B cell (primary cell): Measurements from ENCODE around the gene SRXN1. TPM values are rescaled to one million over a fixed set of nuclear protein-coding genes. Genes with fewer than 3 reads are reported as not detected.

Source experiments
- ATAC-seq: fragments of 200-7000 bp; cut with Tn5 transposase; one replicate; pipeline ENCODE4 v1.10.0; 2021; ENCODE audit warnings: low read depth, mild to moderate bottlenecking, moderate number of reproducible peaks, moderate library complexity
- CTCF ChIA-PET: fragments of 350-600 bp; sonication (Branson Sonifier 250); formaldehyde crosslinking; loops from one replicate; lab custom pipeline; 2021; ENCODE audit warnings: antibody characterized with exemption, inconsistent platforms; lab: Charles Lee
- POLR2A ChIA-PET: fragments of 350-600 bp; sonication (Branson Sonifier 250); formaldehyde crosslinking; loops from one replicate; lab custom pipeline; 2021; ENCODE audit warnings: antibody characterized with exemption; lab: Charles Lee
- DNase-seq: peaks from one replicate; pipeline ENCODE4 v3.0.0; 2013
- H2AFZ ChIP-seq: 2 replicates; pipeline ENCODE4 v1.6.1; 2012; ENCODE audit warnings: mild to moderate bottlenecking, low read depth, low read length; ENCODE audit not compliant: insufficient read depth, poor library complexity, severe bottlenecking
- H3K27ac ChIP-seq, 2 donors: 1 replicate in 1 of 2; 2 replicates in 1 of 2; pipeline ENCODE4 v1.5.1; 2012 to 2013; ENCODE audit warnings: low read length in 2 of 2, mild to moderate bottlenecking in 2 of 2, moderate library complexity in 1 of 2
- H3K27me3 ChIP-seq, 4 experiments: fragments of 200-600 bp in 1 of 4; sonication (generic) in 1 of 4; replicated peaks in 1 of 4; 1 replicate in 2 of 4; 2 replicates in 2 of 4; pipeline versions ENCODE4 v1.6.1 to v1.7.0; 2013 to 2016; ENCODE audit warnings: low read length in 3 of 4, mild to moderate bottlenecking in 2 of 4, mixed read lengths in 1 of 4, moderate library complexity in 1 of 4; ENCODE audit not compliant: insufficient read depth in 4 of 4, control insufficient read depth in 3 of 4; ENCODE audit errors: control extremely low read depth in 1 of 4
- H3K36me3 ChIP-seq, 2 experiments: replicated peaks in 1 of 2; 1 replicate in 1 of 2; 2 replicates in 1 of 2; pipeline versions ENCODE4 v1.6.1 to v1.7.1; 2013; ENCODE audit warnings: low read length in 1 of 2; ENCODE audit not compliant: insufficient read depth in 2 of 2, control insufficient read depth in 1 of 2; ENCODE audit errors: control extremely low read depth in 1 of 2, extremely low read depth in 1 of 2
- H3K4me1 ChIP-seq, 2 donors: fragments of 200-600 bp in 1 of 2; sonication (generic) in 1 of 2; 1 replicate in 1 of 2; 2 replicates in 1 of 2; pipeline versions ENCODE4 v1.5.1 to v1.6.1; 2013 to 2017; ENCODE audit warnings: low read length in 2 of 2; ENCODE audit not compliant: control insufficient read depth in 2 of 2, insufficient read depth in 2 of 2
- H3K4me2 ChIP-seq: replicated peaks from 2 replicates; pipeline ENCODE3; 2012; ENCODE audit warnings: mild to moderate bottlenecking, low read depth, low read length; ENCODE audit not compliant: poor library complexity, severe bottlenecking
- H3K4me3 ChIP-seq, 5 experiments: fragments of 200-600 bp in 1 of 5; sonication (generic) in 1 of 5; 1 replicate in 3 of 5; 2 replicates in 2 of 5; pipeline versions ENCODE4 v1.5.1 to v1.7.0; 2011 to 2016; ENCODE audit warnings: low read length in 4 of 5, mild to moderate bottlenecking in 4 of 5, low read depth in 2 of 5, control low read depth in 1 of 5, moderate library complexity in 1 of 5; ENCODE audit not compliant: insufficient read depth in 1 of 5; ENCODE audit errors: control extremely low read depth in 1 of 5, extremely low read depth in 1 of 5
- H3K79me2 ChIP-seq: fragments of 200-600 bp; sonication (generic); one replicate; pipeline ENCODE4 v1.6.0; 2016; ENCODE audit warnings: low read length; ENCODE audit not compliant: control insufficient read depth, insufficient read depth
- H3K9ac ChIP-seq: fragments of 200-600 bp; sonication (generic); 2 replicates; pipeline ENCODE4 v1.6.1; 2017; ENCODE audit warnings: mild to moderate bottlenecking, low read length, moderate library complexity
- H3K9me3 ChIP-seq, 3 donors: one replicate each; pipeline versions ENCODE4 v1.6.1 to v1.7.1; 2013; ENCODE audit warnings: low read length in 2 of 3; ENCODE audit not compliant: control insufficient read depth in 2 of 3, insufficient read depth in 1 of 3; ENCODE audit errors: control extremely low read depth in 1 of 3
- H4K20me1 ChIP-seq: 2 replicates; pipeline ENCODE4 v1.6.0; 2012; ENCODE audit warnings: mild to moderate bottlenecking, low read length; ENCODE audit not compliant: insufficient read depth, control insufficient read depth, poor library complexity, severe bottlenecking
- H3K27ac Mint-ChIP-seq: one replicate; pipeline ENCODE4 v1.8.0; 2021; ENCODE audit warnings: mixed read lengths
- H3K27me3 Mint-ChIP-seq: one replicate; pipeline ENCODE4 v1.8.0; 2021; ENCODE audit warnings: mixed read lengths
- H3K4me1 Mint-ChIP-seq: one replicate; pipeline ENCODE4 v1.8.0; 2021; ENCODE audit warnings: mixed read lengths
- H3K4me3 Mint-ChIP-seq: one replicate; pipeline ENCODE4 v1.8.0; 2021; ENCODE audit warnings: mixed read lengths
- H3K9me3 Mint-ChIP-seq: one replicate; pipeline ENCODE4 v1.8.0; 2022; ENCODE audit warnings: mixed read lengths; ENCODE audit not compliant: insufficient read depth
- CTCF ChIP-seq: fragments of 200-600 bp; IDR thresholded peaks from one replicate; pipeline ENCODE4 v1.8.0; 2022; ENCODE audit warnings: antibody characterized with exemption, mild to moderate bottlenecking
- EZH2 ChIP-seq: IDR thresholded peaks from 2 replicates; pipeline ENCODE4 v1.6.1; 2012; ENCODE audit warnings: borderline replicate concordance, low read depth, mild to moderate bottlenecking, moderate library complexity, low read length; ENCODE audit not compliant: insufficient read depth, poor library complexity, severe bottlenecking
- WGBS: methylation state at CpG from one replicate; pipeline ENCODE4 v1.1.5; 2013; ENCODE audit warnings: missing lambda C conversion rate; ENCODE audit not compliant: insufficient coverage; 5-methylcytosine and 5-hydroxymethylcytosine counted together
- intact Hi-C: fragments of 100-400 bp; cut with micrococcal nuclease; formaldehyde crosslinking; loops from one replicate; pipeline ENCODE4 v1.10.0; 2022
- polyA plus RNA-seq: library from polyadenylated mRNA; depleted of rRNA; stranded (reverse); fragments of >200 nt; gene quantifications from 2 replicates; pipeline ENCODE4 v1.2.3, GENCODE V29; 2012
- total RNA-seq, 2 donors: library from RNA; stranded (reverse); fragments of 120-200 nt in 1 of 2; gene quantifications; 1 replicate in 1 of 2; 2 replicates in 1 of 2; pipeline versions ENCODE4 v1.2.3 to v1.2.4, GENCODE V29; 2013 to 2022

SRXN1 gene
- total and polyA plus RNA-seq, 2 donors (not counting 1 experiment from before 2014, with no cell fraction given): 1.3 to 4.5 TPM

- H3K9me3 ChIP-seq: no peaks in the 10 kb centered on the region
- Mint-ChIP-seq H3K4me1 (no peaks in the 10 kb centered on the region), H3K27ac (no peak overlapping the region), H3K4me3 (no peak overlapping the region), H3K27me3 (peaks cover 16% of the 10 kb centered on the region), H3K9me3 (no peaks in the 10 kb centered on the region)
- TF ChIP-seq CTCF: no peak
- no peak for TF ChIP-seq EZH2
- no peak overlapping the region for H3K9ac ChIP-seq
- H2AFZ ChIP-seq: no peak overlapping the region
- H3K4me3 ChIP-seq: no peak overlapping the region
- no peaks in the 10 kb centered on the region for H3K79me2 ChIP-seq
- H3K27ac ChIP-seq: no peak overlapping the region
- intact Hi-C loops: no loop called here
- ATAC-seq (no peak), DNase-seq (no peak)
- no peaks in the 10 kb centered on the region for H4K20me1 ChIP-seq
- ChIA-PET POLR2A (no interaction called here), CTCF (no interaction called here)
- H3K4me2 ChIP-seq: no peak overlapping the region
- H3K36me3 ChIP-seq: no peaks in the 10 kb centered on the region
- no peaks in the 10 kb centered on the region for H3K27me3 ChIP-seq
- H3K4me1 ChIP-seq: no peaks in the 10 kb centered on the region
- 100% methylated on average over 2 of the region's 6 CpGs for WGBS
These were observed 45.3 kb upstream of the SRXN1 start for GRCh38 chr20:698276-698675.

GRCh38 chr20:697826-698225, 44.8 kb upstream of the SRXN1 start:
- Histone ChIP-seq H3K4me3 (no peak overlapping the region), H3K79me2 (no peaks in the 10 kb centered on the region), H3K9ac (no peak overlapping the region), H3K9me3 (no peaks in the 10 kb centered on the region), H3K27me3 (no peaks in the 10 kb centered on the region), H3K4me1 (no peaks in the 10 kb centered on the region), H3K36me3 (no peaks in the 10 kb centered on the region), H4K20me1 (no peaks in the 10 kb centered on the region), H3K27ac (no peak overlapping the region), H3K4me2 (no peak overlapping the region), H2AFZ (no peak overlapping the region)
- CTCF ChIA-PET: no interaction called here
- Mint-ChIP-seq H3K27ac (no peak overlapping the region), H3K9me3 (no peaks in the 10 kb centered on the region), H3K4me3 (no peak overlapping the region), H3K27me3 (peaks cover 17% of the 10 kb centered on the region), H3K4me1 (no peaks in the 10 kb centered on the region)
- ATAC-seq (no peak), DNase-seq (no peak)
- 100% methylated on average over 8 of the region's 9 CpGs for WGBS
- intact Hi-C loops: no loop called here
- POLR2A ChIA-PET: no interaction called here
- no peak for TF ChIP-seq CTCF
- no peak for TF ChIP-seq EZH2
